Caco-2 (cell line): Measurements from ENCODE around the gene MAP2K5. TPM values are rescaled to one million over a fixed set of nuclear protein-coding genes. Genes with fewer than 3 reads are reported as not detected.

Experiments used
- BruUV-seq: library from RNA; stranded (reverse); fragments of 400-500 nt; replicated peaks from 2 replicates; lab custom pipeline; 2021; lab: Mats Ljungman, UMichigan
- CTCF ChIA-PET: fragments of 300-600 bp; sonication (Branson Sonifier 250); formaldehyde crosslinking; loops from one replicate; lab custom pipeline; 2022; ENCODE audit warnings: antibody characterized with exemption; lab: Charles Lee
- POLR2A ChIA-PET: fragments of 300-600 bp; sonication (Branson Sonifier 250); formaldehyde crosslinking; loops from one replicate; lab custom pipeline; 2022; ENCODE audit warnings: antibody characterized with exemption; lab: Charles Lee
- DNase-seq, 2 experiments: peaks; one replicate each; pipeline versions ENCODE4 v3.0.0 to v3.0.0-alpha.2; 2020 to 2022
- H3K27me3 ChIP-seq: replicated peaks from 2 replicates; pipeline ENCODE4 v1.6.0; 2011; ENCODE audit warnings: low read length; ENCODE audit not compliant: control insufficient read depth, insufficient read depth
- H3K36me3 ChIP-seq: 2 replicates; pipeline ENCODE4 v1.5.1; 2011; ENCODE audit warnings: low read length; ENCODE audit not compliant: control insufficient read depth, insufficient read depth
- H3K4me1 ChIP-seq: fragments of 250-450 bp; sonication (Bioruptor Pico); 2 replicates; pipeline ENCODE4 v1.5.1; 2020; ENCODE audit warnings: mild to moderate bottlenecking
- H3K4me3 ChIP-seq: 2 replicates; pipeline ENCODE4 v1.5.1; 2011; ENCODE audit warnings: low read depth, mild to moderate bottlenecking, control low read depth, low read length
- H3K9me3 ChIP-seq: fragments of 250-450 bp; sonication (Bioruptor Pico); 2 replicates; pipeline ENCODE4 v1.5.1; 2020; ENCODE audit warnings: mild to moderate bottlenecking, moderate library complexity
- H3K27ac Mint-ChIP-seq: one replicate; pipeline ENCODE4 v1.8.0; 2022; ENCODE audit warnings: mixed read lengths; ENCODE audit not compliant: unreplicated experiment
- H3K27me3 Mint-ChIP-seq: one replicate; pipeline ENCODE4 v1.8.0; 2022; ENCODE audit warnings: mixed read lengths; ENCODE audit not compliant: insufficient read depth, unreplicated experiment
- H3K36me3 Mint-ChIP-seq: one replicate; pipeline ENCODE4 v1.8.0; 2022; ENCODE audit warnings: mild to moderate bottlenecking, mixed read lengths; ENCODE audit not compliant: insufficient read depth, unreplicated experiment
- H3K4me1 Mint-ChIP-seq: one replicate; pipeline ENCODE4 v1.8.0; 2022; ENCODE audit warnings: low read depth, mixed read lengths; ENCODE audit not compliant: unreplicated experiment
- H3K4me3 Mint-ChIP-seq: one replicate; pipeline ENCODE4 v1.8.0; 2022; ENCODE audit warnings: mild to moderate bottlenecking, moderate library complexity, mixed read lengths; ENCODE audit not compliant: unreplicated experiment
- H3K9me3 Mint-ChIP-seq: one replicate; pipeline ENCODE4 v1.8.0; 2022; ENCODE audit warnings: mixed read lengths; ENCODE audit not compliant: unreplicated experiment
- intact Hi-C: fragments of 100-400 bp; cut with micrococcal nuclease; formaldehyde crosslinking; loops from one replicate; pipeline ENCODE4 v1.10.0; 2022; ENCODE audit not compliant: unreplicated experiment
- total RNA-seq: library from RNA; stranded (reverse); gene quantifications from 2 replicates; pipeline ENCODE4 v1.2.3, GENCODE V29; 2022
- TF ChIP-seq, protein P1 (sequence below), 2 experiments: fragments of 200-600 bp in 1 of 2; IDR thresholded peaks; 1 replicate in 1 of 2; 2 replicates in 1 of 2; pipeline versions ENCODE4 v1.5.1 to v1.8.0; 2011 to 2022; ENCODE audit warnings: antibody characterized with exemption in 1 of 2, control low read depth in 1 of 2, inconsistent platforms in 1 of 2, low read depth in 1 of 2, low read length in 1 of 2, mild to moderate bottlenecking in 1 of 2, moderate library complexity in 1 of 2; ENCODE audit not compliant: insufficient read depth in 1 of 2, severe bottlenecking in 1 of 2, unreplicated experiment in 1 of 2

MAP2K5 gene
- total RNA-seq, 1 experiment from 2014 or later, result 12.2 TPM

GRCh38 chr15:67521029-67521782, 21.3 kb upstream of the MAP2K5 start, which contains the start of gene C15orf61:
C15orf61 (plus strand) TSS chr15:67521131; CDS start chr15:67521249, 118 bp downstream.
- ChIA-PET POLR2A (interaction anchor here (0.6 to 1.0 kb wide), 9 partner anchors 9 to 665 kb away, joined by 3 to 7 read pairs (median 3); partner anchors contain the start of gene MAP2K5), CTCF (interaction anchor here (0.7 to 1.0 kb wide), 2 partner anchors 63 to 318 kb away, joined by 3 to 5 read pairs; no protein-coding TSS in a partner anchor)
- DNase-seq, result peak; percentile 93 to 95
- H3K9me3 ChIP-seq, result no peaks in the 10 kb centered on the region
- intact Hi-C loops, result loop anchor here (5.0 kb wide), 1 partner anchor 316 kb away; no protein-coding TSS in a partner anchor
- Mint-ChIP-seq H3K9me3 (no peaks in the 10 kb centered on the region), H3K36me3 (peaks cover 12% of the 10 kb centered on the region), H3K4me3 (peak within 1 kb of the TSS; percentile 92), H3K27ac (peak within 1 kb of the TSS; percentile 97), H3K27me3 (no peaks in the 10 kb centered on the region), H3K4me1 (peaks cover 11% of the 10 kb centered on the region)
- TF ChIP-seq, protein P1, sequence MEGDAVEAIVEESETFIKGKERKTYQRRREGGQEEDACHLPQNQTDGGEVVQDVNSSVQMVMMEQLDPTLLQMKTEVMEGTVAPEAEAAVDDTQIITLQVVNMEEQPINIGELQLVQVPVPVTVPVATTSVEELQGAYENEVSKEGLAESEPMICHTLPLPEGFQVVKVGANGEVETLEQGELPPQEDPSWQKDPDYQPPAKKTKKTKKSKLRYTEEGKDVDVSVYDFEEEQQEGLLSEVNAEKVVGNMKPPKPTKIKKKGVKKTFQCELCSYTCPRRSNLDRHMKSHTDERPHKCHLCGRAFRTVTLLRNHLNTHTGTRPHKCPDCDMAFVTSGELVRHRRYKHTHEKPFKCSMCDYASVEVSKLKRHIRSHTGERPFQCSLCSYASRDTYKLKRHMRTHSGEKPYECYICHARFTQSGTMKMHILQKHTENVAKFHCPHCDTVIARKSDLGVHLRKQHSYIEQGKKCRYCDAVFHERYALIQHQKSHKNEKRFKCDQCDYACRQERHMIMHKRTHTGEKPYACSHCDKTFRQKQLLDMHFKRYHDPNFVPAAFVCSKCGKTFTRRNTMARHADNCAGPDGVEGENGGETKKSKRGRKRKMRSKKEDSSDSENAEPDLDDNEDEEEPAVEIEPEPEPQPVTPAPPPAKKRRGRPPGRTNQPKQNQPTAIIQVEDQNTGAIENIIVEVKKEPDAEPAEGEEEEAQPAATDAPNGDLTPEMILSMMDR (IDR thresholded peaks at IDR 0.05; ENCODE audit: insufficient read depth in 1 of 2, low read depth in 1 of 2, low read length in 1 of 2, severe bottlenecking in 1 of 2, unreplicated experiment in 1 of 2), result no peak
- BruUV-seq, result no TSS peak
- peak within 1 kb of the TSS; percentile 75 for H3K4me3 ChIP-seq
- H3K4me1 ChIP-seq, result peaks cover 9% of the 10 kb centered on the region; the same call in 1 of the 2 replicates
- H3K36me3 ChIP-seq, result no peaks in the 10 kb centered on the region
- no peaks in the 10 kb centered on the region for H3K27me3 ChIP-seq

GRCh38 chr15:67521783-67522568, 20.5 kb upstream of the MAP2K5 start:
- ChIA-PET POLR2A (interaction anchor here (0.6 kb wide), 2 partner anchors 199 to 664 kb away, joined by 3 to 4 read pairs; no protein-coding TSS in a partner anchor), CTCF (interaction anchor here (0.7 kb wide), 1 partner anchor 317 kb away, joined by 3 read pairs; no protein-coding TSS in a partner anchor)
- Histone ChIP-seq H3K36me3 (no peaks in the 10 kb centered on the region), H3K9me3 (no peaks in the 10 kb centered on the region), H3K4me1 (peaks cover 9% of the 10 kb centered on the region; the same call in 1 of the 2 replicates), H3K27me3 (no peaks in the 10 kb centered on the region), H3K4me3 (peak overlapping the region; percentile 75)
- Mint-ChIP-seq H3K27me3 (no peaks in the 10 kb centered on the region), H3K4me1 (peaks cover 11% of the 10 kb centered on the region), H3K36me3 (peaks cover 12% of the 10 kb centered on the region), H3K4me3 (peak overlapping the region; percentile 92), H3K9me3 (no peaks in the 10 kb centered on the region), H3K27ac (peak overlapping the region; percentile 97)
- DNase-seq, result no peak
- TSS peak; percentile 64 for BruUV-seq
- intact Hi-C loops, result loop anchor here (5.0 kb wide), 1 partner anchor 315 kb away; no protein-coding TSS in a partner anchor
- TF ChIP-seq, protein P1 (IDR thresholded peaks at IDR 0.05; ENCODE audit: insufficient read depth in 1 of 2, low read depth in 1 of 2, low read length in 1 of 2, severe bottlenecking in 1 of 2, unreplicated experiment in 1 of 2), result peak in 1 of 2 experiments; percentile 15

DNA sequence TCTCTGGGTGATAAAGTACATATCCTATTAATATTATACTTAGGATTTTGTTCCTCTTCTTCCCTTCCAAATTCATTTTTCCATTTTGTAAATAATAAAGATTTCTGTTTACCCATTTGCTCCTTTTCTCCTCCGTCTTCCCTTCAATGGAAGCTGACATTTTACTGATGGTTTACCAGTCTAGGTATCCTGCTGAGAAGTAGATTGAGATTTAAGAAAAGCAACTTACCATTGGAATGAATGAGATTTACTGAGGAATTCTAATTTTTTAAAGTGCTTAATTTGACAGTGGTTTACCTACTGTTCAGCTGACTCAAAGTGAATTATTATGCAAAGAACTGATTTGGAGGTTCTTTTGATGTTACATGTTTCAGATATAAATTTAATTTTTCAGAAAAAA, 19.2 kb upstream of the MAP2K5 start:
- Histone ChIP-seq H3K4me3 (no peak overlapping the region), H3K36me3 (no peaks in the 10 kb centered on the region), H3K9me3 (no peaks in the 10 kb centered on the region), H3K4me1 (peaks cover 9% of the 10 kb centered on the region; the same call in 1 of the 2 replicates), H3K27me3 (no peaks in the 10 kb centered on the region)
- Mint-ChIP-seq H3K27me3 (no peaks in the 10 kb centered on the region), H3K4me3 (peak overlapping the region; percentile 92), H3K9me3 (no peaks in the 10 kb centered on the region), H3K36me3 (peaks cover 7% of the 10 kb centered on the region), H3K27ac (no peak overlapping the region), H3K4me1 (peaks cover 11% of the 10 kb centered on the region)
- intact Hi-C loops, result loop anchor here (5.0 kb wide), 1 partner anchor 314 kb away; no protein-coding TSS in a partner anchor
- ChIA-PET CTCF (no interaction called here), POLR2A (no interaction called here)
- no peak for DNase-seq
- TF ChIP-seq, protein P1 (IDR thresholded peaks at IDR 0.05; ENCODE audit: insufficient read depth in 1 of 2, low read depth in 1 of 2, low read length in 1 of 2, severe bottlenecking in 1 of 2, unreplicated experiment in 1 of 2), result no peak
- no TSS peak for BruUV-seq
